Measurements from ENCODE around the gene LRP1B.

DNA sequence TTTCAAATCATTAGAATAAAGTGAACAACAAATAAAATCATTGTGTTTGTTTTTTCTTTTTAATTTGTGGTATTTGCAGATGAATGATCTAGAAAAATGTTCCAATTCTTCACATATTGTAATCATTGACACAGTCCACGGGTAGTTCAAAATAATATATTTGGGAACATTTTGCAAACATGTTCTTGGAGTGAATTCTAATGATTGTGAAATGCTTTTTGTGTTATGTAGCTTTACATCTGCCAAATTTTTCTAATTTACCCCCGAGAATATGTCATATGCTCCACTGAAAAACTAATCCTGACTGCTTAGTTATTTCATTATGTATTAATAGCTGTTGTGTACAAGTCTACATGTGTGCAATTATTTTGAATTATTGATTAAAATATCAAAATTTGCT lies 1882.2 kb downstream of the LRP1B start:
- TF ChIP-seq POLR2A (IDR thresholded peaks at IDR 0.05; ENCODE audit: low read length) (no peak), EP300 (IDR thresholded peaks at IDR 0.05) (no peak)
- TF ChIP-seq, protein P1, sequence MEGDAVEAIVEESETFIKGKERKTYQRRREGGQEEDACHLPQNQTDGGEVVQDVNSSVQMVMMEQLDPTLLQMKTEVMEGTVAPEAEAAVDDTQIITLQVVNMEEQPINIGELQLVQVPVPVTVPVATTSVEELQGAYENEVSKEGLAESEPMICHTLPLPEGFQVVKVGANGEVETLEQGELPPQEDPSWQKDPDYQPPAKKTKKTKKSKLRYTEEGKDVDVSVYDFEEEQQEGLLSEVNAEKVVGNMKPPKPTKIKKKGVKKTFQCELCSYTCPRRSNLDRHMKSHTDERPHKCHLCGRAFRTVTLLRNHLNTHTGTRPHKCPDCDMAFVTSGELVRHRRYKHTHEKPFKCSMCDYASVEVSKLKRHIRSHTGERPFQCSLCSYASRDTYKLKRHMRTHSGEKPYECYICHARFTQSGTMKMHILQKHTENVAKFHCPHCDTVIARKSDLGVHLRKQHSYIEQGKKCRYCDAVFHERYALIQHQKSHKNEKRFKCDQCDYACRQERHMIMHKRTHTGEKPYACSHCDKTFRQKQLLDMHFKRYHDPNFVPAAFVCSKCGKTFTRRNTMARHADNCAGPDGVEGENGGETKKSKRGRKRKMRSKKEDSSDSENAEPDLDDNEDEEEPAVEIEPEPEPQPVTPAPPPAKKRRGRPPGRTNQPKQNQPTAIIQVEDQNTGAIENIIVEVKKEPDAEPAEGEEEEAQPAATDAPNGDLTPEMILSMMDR (IDR thresholded peaks at IDR 0.05): no peak

Data from A549 (cell line).